Retinal pigment epithelial cell (primary cell): Measurements from ENCODE around the gene PDE9A.

Experiments
- DNase-seq: peaks from one replicate; pipeline ENCODE4 v3.0.0-alpha.2; 2010; ENCODE audit warnings: low read depth
- H3K4me3 ChIP-seq: 2 replicates; pipeline ENCODE4 v1.5.1; 2011; ENCODE audit warnings: mild to moderate bottlenecking, low read length, control low read depth, moderate library complexity
- TF ChIP-seq, protein P1 (sequence below): conservative IDR thresholded peaks from 2 replicates; pipeline ENCODE4 v1.5.1; 2011; ENCODE audit warnings: low read depth, low read length, control low read depth, inconsistent platforms

Gene PDE9A

DNA sequence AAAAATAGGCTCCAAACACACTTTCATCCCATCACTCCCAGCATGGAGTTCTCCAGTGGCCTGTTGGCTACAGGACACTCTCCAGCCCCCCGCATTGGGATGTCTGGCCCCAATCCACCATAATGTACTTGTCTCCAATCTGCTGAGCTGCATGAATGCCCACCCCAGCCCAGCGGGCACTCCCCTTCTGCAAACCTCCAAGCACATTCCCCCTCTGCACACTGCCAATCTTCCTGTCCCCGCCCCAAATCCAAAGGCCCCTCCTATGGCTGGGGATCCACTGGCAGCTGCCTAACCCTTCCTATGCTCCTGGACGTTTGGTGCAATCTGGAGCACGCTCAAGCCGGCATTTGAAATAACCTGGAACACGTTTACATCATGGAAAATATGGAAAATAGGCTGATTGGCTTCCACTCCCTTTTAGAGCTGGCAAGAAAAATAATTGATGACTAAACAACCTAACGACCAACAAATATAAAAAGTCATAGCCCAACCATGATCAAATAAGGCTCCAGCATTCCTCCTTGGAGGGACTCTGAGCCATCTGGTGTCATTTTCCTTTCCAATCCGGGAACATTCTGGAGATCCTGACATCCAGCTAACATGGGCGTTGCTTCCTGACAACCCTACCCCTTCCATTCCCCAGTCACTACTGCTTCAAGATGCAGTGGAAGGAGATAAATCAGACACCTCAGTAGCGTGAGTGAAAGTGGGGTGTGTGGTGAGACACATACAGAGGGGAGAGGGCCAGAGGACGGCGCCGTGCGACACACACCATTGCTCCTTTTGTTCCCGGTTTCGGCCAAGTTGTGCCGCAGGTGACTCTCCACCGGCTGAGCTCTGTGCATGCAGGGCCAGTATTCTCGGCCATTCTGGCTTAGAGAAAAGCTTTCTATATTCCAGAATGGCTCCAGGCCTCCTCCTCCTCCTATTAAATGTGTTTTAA is 41.6 kb downstream of the PDE9A start:
- no peak overlapping the region for H3K4me3 ChIP-seq
- no peak for DNase-seq
- TF ChIP-seq, protein P1, sequence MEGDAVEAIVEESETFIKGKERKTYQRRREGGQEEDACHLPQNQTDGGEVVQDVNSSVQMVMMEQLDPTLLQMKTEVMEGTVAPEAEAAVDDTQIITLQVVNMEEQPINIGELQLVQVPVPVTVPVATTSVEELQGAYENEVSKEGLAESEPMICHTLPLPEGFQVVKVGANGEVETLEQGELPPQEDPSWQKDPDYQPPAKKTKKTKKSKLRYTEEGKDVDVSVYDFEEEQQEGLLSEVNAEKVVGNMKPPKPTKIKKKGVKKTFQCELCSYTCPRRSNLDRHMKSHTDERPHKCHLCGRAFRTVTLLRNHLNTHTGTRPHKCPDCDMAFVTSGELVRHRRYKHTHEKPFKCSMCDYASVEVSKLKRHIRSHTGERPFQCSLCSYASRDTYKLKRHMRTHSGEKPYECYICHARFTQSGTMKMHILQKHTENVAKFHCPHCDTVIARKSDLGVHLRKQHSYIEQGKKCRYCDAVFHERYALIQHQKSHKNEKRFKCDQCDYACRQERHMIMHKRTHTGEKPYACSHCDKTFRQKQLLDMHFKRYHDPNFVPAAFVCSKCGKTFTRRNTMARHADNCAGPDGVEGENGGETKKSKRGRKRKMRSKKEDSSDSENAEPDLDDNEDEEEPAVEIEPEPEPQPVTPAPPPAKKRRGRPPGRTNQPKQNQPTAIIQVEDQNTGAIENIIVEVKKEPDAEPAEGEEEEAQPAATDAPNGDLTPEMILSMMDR: no peak

DNA sequence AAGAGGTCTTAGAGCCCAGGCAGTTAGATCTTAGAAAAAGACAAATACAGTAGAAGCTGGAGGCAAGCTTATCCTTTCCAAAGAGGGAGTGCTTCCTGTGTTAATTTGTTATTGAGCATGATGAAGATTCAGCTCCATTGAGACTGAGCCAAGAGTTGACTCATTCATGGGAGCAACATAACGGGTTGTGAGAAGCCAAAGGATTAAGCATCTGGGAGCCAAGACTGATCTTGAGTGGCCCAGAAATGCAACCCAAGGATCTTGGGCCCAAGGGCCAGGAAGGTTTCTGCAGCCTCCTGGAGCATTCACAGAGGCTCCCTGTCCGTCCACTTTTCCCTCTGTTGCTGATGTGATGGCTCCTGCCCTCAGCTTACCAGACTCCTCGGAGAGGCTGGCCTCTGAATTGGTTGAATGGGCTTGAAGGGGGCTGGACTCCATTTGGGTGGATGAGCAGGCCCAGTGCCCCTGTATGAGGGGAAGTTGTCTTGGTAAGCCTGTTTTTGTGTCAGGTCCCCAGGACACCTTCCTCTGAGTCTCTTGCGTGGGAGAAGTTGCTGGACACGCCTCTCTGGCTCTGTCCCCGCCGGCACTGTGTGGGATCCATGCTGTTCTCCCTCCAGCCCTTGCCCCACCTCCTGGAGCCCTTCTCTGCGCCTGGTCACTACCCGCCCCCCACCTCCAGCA is 42.4 kb downstream of the PDE9A start:
- TF ChIP-seq, protein P1: no peak
- DNase-seq: peak; percentile 24
- H3K4me3 ChIP-seq: no peak overlapping the region

DNA sequence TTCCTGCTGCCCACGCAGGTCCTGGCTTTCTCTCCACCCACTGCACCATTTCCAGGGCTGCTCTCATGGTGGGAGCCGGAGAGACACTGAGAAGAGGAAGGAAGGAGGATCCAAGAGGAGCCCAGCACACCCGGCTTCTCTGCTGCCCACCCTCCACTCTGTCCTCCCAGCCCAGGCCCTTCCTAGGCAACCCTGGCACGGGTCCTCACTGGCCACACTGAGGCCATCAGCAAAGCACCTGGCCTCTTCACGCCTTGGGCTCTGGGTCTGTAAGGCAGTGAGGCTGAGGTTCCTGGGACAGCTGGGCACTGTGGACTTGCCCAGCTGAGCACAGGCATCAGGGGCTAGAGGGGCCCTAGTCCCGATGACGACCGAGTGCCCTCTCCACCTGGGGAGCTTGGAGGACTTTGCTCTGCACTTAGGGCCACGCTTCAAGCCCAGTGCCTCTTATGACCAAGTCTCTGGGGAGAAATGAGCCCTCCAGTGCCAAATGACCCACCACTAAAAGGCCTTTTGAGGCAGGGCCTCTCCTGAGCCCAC is 43.1 kb downstream of the PDE9A start:
- TF ChIP-seq, protein P1: no peak
- DNase-seq: no peak
- H3K4me3 ChIP-seq: no peak overlapping the region

DNA sequence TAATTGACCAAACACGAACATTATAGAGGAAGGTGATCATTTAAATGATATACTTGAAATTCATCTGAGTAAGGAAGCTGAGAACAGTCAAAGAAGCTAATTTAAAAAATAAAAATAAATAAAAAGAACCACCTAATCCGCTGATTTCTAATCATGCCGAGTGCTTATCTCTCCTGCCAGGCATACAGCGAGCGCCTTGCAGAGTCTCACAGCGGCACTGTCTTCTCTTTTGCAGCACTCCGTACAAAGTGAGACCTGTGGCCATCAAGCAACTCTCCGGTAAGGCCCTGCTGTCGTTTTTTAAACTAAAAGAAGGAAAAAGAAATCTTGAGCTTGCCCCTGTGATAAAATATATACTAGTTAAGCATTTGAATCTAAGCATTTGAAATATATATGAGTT is 45.3 kb downstream of the PDE9A start:
- DNase-seq: no peak

DNA sequence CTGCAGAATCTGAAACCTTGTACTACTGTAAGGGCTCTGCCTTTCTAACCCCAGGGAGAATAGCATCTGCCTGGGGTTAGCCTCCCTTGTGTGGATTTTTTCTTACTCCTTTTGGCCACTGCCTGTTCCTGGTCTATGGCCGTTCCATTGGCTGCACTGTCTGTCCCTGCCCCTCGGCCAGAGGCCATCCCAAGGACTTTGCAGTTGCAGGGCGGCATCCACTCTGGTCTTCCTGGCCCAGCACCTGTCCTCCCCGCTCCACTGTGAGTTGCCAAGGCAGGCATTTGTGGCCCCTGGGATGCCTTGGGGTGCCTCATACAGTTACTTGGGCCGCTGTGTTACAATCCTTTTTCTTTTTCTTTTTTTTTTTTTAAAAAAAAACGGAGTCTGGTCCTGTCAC is 45.8 kb downstream of the PDE9A start:
- H3K4me3 ChIP-seq: no peak overlapping the region
- no peak for DNase-seq
- TF ChIP-seq, protein P1: no peak

More for the DNA sequence above, 45.3 kb downstream of the PDE9A start:
- TF ChIP-seq, protein P1: no peak
- H3K4me3 ChIP-seq: no peak overlapping the region

DNA sequence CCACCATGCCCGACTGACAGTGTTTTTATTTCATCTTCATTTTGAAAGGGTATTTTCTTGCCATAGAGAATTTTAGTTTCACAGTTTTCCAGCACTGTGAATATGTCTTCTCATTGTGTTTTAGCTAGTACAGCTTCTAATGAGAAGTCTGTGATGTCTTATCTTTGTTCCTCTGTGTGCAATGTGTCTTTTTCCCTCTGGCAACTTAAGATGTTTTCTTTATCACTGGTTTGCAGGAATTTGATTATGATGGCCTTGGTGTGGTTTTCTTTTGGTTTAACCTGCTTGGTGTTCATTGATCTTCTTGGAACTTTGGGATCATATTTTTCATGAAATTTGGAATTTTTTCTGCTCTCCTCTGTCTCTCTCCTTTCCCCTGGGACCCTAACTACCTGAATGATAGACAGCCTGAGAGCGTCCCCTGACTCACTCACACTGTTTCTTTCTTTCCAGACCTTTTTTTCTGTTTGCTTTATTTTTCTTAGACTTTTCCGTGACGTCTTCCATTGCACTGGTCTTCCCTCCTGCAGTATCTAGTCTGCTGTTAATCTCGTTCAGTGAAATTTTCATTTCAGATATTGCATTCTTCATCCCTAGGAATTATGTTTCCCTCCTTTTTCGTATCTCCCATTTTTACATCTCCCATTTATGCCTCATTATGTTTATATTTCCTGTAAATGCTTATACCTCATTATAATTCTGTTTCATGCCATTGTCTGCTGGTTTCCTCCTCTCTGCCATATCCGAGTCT is 48.5 kb downstream of the PDE9A start:
- TF ChIP-seq, protein P1: no peak
- no peak for DNase-seq
- no peak overlapping the region for H3K4me3 ChIP-seq
